CD4-positive, alpha-beta T cell (primary cell): ENCODE data around the gene OBI1. TPM values are rescaled to one million over a fixed set of nuclear protein-coding genes. Genes with fewer than 3 reads are reported as not detected.
A peak's percentile ranks its signal among the peaks of the same experiment; 100 is the strongest.

Source experiments
- ATAC-seq: fragments of 200-7000 bp; cut with Tn5 transposase; one replicate; pipeline ENCODE4 v1.10.0; 2022; ENCODE audit warnings: mild to moderate bottlenecking; ENCODE audit not compliant: poor library complexity
- CTCF ChIA-PET: fragments of 350-600 bp; sonication (Branson Sonifier 250); formaldehyde crosslinking; loops from one replicate; lab custom pipeline; 2021; ENCODE audit warnings: antibody characterized with exemption, inconsistent platforms; lab: Charles Lee
- POLR2A ChIA-PET: fragments of 350-600 bp; sonication (Branson Sonifier 250); formaldehyde crosslinking; loops from one replicate; lab custom pipeline; 2021; ENCODE audit warnings: antibody characterized with exemption, inconsistent platforms; lab: Charles Lee
- DNase-seq, 14 experiments: peaks; one replicate each; pipeline ENCODE4 v3.0.0-alpha.2; 2013 to 2020; ENCODE audit warnings: mixed read lengths in 2 of 14
- H3K27ac ChIP-seq, 2 donors: one replicate each; pipeline versions ENCODE4 v1.5.1 to v1.7.0; 2013; ENCODE audit warnings: low read length in 2 of 2, low read depth in 1 of 2, mild to moderate bottlenecking in 1 of 2
- H3K27me3 ChIP-seq, 2 experiments: 1 replicate in 1 of 2; 2 replicates in 1 of 2; pipeline versions ENCODE4 v1.6.1 to v1.7.0; 2013; ENCODE audit warnings: low read length in 2 of 2, control low read depth in 1 of 2, mild to moderate bottlenecking in 1 of 2, moderate library complexity in 1 of 2; ENCODE audit not compliant: insufficient read depth in 2 of 2, control insufficient read depth in 1 of 2
- H3K36me3 ChIP-seq: one replicate; pipeline ENCODE4 v1.6.1; 2013; ENCODE audit warnings: low read length, control low read depth; ENCODE audit not compliant: insufficient read depth
- H3K4me1 ChIP-seq: one replicate; pipeline ENCODE4 v1.6.1; 2013; ENCODE audit warnings: low read length, control low read depth; ENCODE audit not compliant: insufficient read depth
- H3K4me3 ChIP-seq: one replicate; pipeline ENCODE4 v1.5.1; 2013; ENCODE audit warnings: mild to moderate bottlenecking, low read length, moderate library complexity
- H3K9me3 ChIP-seq, 2 experiments: 1 replicate in 1 of 2; 2 replicates in 1 of 2; pipeline versions ENCODE4 v1.6.1 to v1.7.0; 2013; ENCODE audit warnings: low read length in 2 of 2, mild to moderate bottlenecking in 2 of 2, control low read depth in 1 of 2, moderate library complexity in 1 of 2; ENCODE audit not compliant: control insufficient read depth in 1 of 2, insufficient read depth in 1 of 2
- H3K27ac Mint-ChIP-seq: one replicate; pipeline ENCODE4 v1.8.0; 2020; ENCODE audit warnings: mixed read lengths
- H3K27me3 Mint-ChIP-seq: one replicate; pipeline ENCODE4 v1.8.0; 2021; ENCODE audit warnings: mixed read lengths
- H3K36me3 Mint-ChIP-seq: one replicate; pipeline ENCODE4 v1.8.0; 2021; ENCODE audit warnings: low read depth, mixed read lengths
- H3K4me1 Mint-ChIP-seq: one replicate; pipeline ENCODE4 v1.8.0; 2021; ENCODE audit warnings: low read depth, mixed read lengths
- H3K4me3 Mint-ChIP-seq: one replicate; pipeline ENCODE4 v1.8.0; 2020; ENCODE audit warnings: mild to moderate bottlenecking, mixed read lengths
- H3K9me3 Mint-ChIP-seq: one replicate; pipeline ENCODE4 v1.8.0; 2020; ENCODE audit warnings: mixed read lengths
- CTCF ChIP-seq: fragments of 200-600 bp; IDR thresholded peaks from one replicate; pipeline ENCODE4 v1.8.0; 2022; ENCODE audit warnings: antibody characterized with exemption, mild to moderate bottlenecking
- intact Hi-C, 2 experiments: fragments of 100-400 bp; cut with DNase I in 1 of 2; cut with micrococcal nuclease in 1 of 2; formaldehyde crosslinking; loops; one replicate each; pipeline versions ENCODE4 v1.15.1 to v1.9.0; 2023 to 2025; cut with DNase I, micrococcal nuclease
- total RNA-seq, 174 experiments: library from RNA in 2 of 174; stranded (reverse) in 2 of 174; gene quantifications; one replicate each; pipeline ENCODE4 v1.2.3 and lab custom pipeline; 2021 to 2026

Gene OBI1
- total RNA-seq, 2 experiments from 2014 or later, result 2.6 TPM

DNA sequence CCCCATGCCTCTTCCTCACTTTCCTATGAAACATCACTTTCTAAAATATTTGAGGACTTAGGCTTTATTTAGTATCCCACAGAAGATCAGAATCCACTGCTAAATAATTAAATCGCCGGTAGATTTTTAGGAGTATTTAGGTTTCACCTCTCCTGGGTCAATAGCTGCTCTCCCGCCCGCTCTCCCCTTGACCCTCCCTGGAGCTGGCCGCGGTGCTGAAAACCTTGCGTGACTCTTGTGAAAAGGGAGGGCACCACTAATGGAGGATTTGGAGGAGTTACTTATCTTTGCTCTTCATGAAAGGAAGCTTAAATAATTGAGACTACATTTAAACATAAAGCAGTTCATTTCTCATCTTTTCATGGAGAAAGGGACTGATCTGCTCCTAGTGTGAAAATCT, 69.7 kb downstream of the OBI1 start:
- peaks cover 5% of the 10 kb centered on the region for H3K36me3 Mint-ChIP-seq
- Histone ChIP-seq H3K4me3 (no peak overlapping the region), H3K4me1 (no peaks in the 10 kb centered on the region), H3K27me3 (peaks cover 64 to 87% of the 10 kb centered on the region in 2 experiments), H3K9me3 (peaks cover 11 to 24% of the 10 kb centered on the region in 2 experiments), H3K27ac (no peak overlapping the region), H3K36me3 (no peaks in the 10 kb centered on the region)
- no peak overlapping the region for H3K27ac Mint-ChIP-seq
- no peak for ATAC-seq
- peaks cover 95% of the 10 kb centered on the region for H3K27me3 Mint-ChIP-seq
- H3K9me3 Mint-ChIP-seq, result peaks cover 6% of the 10 kb centered on the region
- TF ChIP-seq CTCF, result no peak
- peak in 1 of 14 experiments; percentile 3 for DNase-seq
- CTCF ChIA-PET, result no interaction called here
- no peaks in the 10 kb centered on the region for H3K4me1 Mint-ChIP-seq
- no peak overlapping the region for H3K4me3 Mint-ChIP-seq
- POLR2A ChIA-PET, result no interaction called here
- intact Hi-C loops, result no loop called here

- intact Hi-C loops, result no loop called here
- Mint-ChIP-seq H3K4me1 (no peaks in the 10 kb centered on the region), H3K36me3 (no peaks in the 10 kb centered on the region), H3K4me3 (no peak overlapping the region), H3K9me3 (peaks cover 6% of the 10 kb centered on the region), H3K27me3 (peaks cover 93% of the 10 kb centered on the region), H3K27ac (no peak overlapping the region)
- no peak overlapping the region for H3K4me3 ChIP-seq
- H3K4me1 ChIP-seq, result no peaks in the 10 kb centered on the region
- CTCF ChIA-PET, result no interaction called here
- no peak for ATAC-seq
- TF ChIP-seq CTCF, result no peak
- no peaks in the 10 kb centered on the region for H3K36me3 ChIP-seq
- DNase-seq, result peak in 1 of 14 experiments; percentile 2
- H3K27ac ChIP-seq, result no peak overlapping the region
- POLR2A ChIA-PET, result no interaction called here
- H3K9me3 ChIP-seq, result peaks cover 11 to 17% of the 10 kb centered on the region in 2 experiments
- H3K27me3 ChIP-seq, result peaks cover 46 to 77% of the 10 kb centered on the region in 2 experiments
Measured at GRCh38 chr13:78587395-78587794, 71.6 kb downstream of the OBI1 start.

GRCh38 chr13:78586706-78587105, 72.2 kb downstream of the OBI1 start:
- H3K4me1 Mint-ChIP-seq, result no peaks in the 10 kb centered on the region
- no peak for TF ChIP-seq CTCF
- no peaks in the 10 kb centered on the region for H3K4me1 ChIP-seq
- peaks cover 4% of the 10 kb centered on the region for H3K9me3 Mint-ChIP-seq
- intact Hi-C loops, result no loop called here
- DNase-seq (peak in 2 of 14 experiments; percentile 20 to 24), ATAC-seq (peak; percentile 37)
- peaks cover 11 to 17% of the 10 kb centered on the region in 2 experiments for H3K9me3 ChIP-seq
- no peak overlapping the region for H3K27ac ChIP-seq
- H3K4me3 Mint-ChIP-seq, result no peak overlapping the region
- no peak overlapping the region for H3K27ac Mint-ChIP-seq
- H3K4me3 ChIP-seq, result no peak overlapping the region
- POLR2A ChIA-PET, result no interaction called here
- peaks cover 90% of the 10 kb centered on the region for H3K27me3 Mint-ChIP-seq
- H3K36me3 Mint-ChIP-seq, result no peaks in the 10 kb centered on the region
- CTCF ChIA-PET, result no interaction called here
- H3K36me3 ChIP-seq, result no peaks in the 10 kb centered on the region
- peaks cover 46 to 70% of the 10 kb centered on the region in 2 experiments for H3K27me3 ChIP-seq
